Adipocyte (in vitro differentiated cells): Measurements from ENCODE around the gene SARM1.

ENCODE experiments used
- DNase-seq: peaks from one replicate; pipeline ENCODE4 v3.0.0-alpha.2; 2015; ENCODE audit warnings: low read depth
- H3K27me3 ChIP-seq: replicated peaks from 2 replicates; pipeline ENCODE4 v1.7.0; 2013; ENCODE audit warnings: mild to moderate bottlenecking, low read length, moderate library complexity; ENCODE audit not compliant: control insufficient read depth, insufficient read depth
- H3K36me3 ChIP-seq: 2 replicates; pipeline ENCODE4 v1.7.0; 2013; ENCODE audit warnings: low read length, mild to moderate bottlenecking, moderate library complexity; ENCODE audit not compliant: control insufficient read depth, insufficient read depth, severe bottlenecking
- H3K4me1 ChIP-seq: 2 replicates; pipeline ENCODE4 v1.7.0; 2013; ENCODE audit warnings: mild to moderate bottlenecking, low read length, moderate library complexity; ENCODE audit not compliant: control insufficient read depth, insufficient read depth
- H3K4me3 ChIP-seq: 2 replicates; pipeline ENCODE4 v1.7.0; 2013; ENCODE audit warnings: mild to moderate bottlenecking, low read length, moderate library complexity
- H3K9ac ChIP-seq: 2 replicates; pipeline ENCODE4 v1.7.0; 2013; ENCODE audit warnings: mild to moderate bottlenecking, low read length, moderate library complexity
- H3K9me3 ChIP-seq: 2 replicates; pipeline ENCODE4 v1.7.0; 2013; ENCODE audit warnings: mild to moderate bottlenecking, low read length, moderate library complexity; ENCODE audit not compliant: control insufficient read depth

SARM1 gene

GRCh38 chr17:28443901-28444638 is 72.6 kb downstream of the SARM1 start:
- H3K9me3 ChIP-seq = peaks cover 7% of the 10 kb centered on the region
- no peak overlapping the region for H3K4me3 ChIP-seq
- peaks cover 24% of the 10 kb centered on the region for H3K27me3 ChIP-seq
- H3K9ac ChIP-seq = no peak overlapping the region
- H3K36me3 ChIP-seq = no peaks in the 10 kb centered on the region
- H3K4me1 ChIP-seq = no peaks in the 10 kb centered on the region
- no peak for DNase-seq

- H3K4me3 ChIP-seq = no peak overlapping the region
- peaks cover 9% of the 10 kb centered on the region for H3K9me3 ChIP-seq
- no peak for DNase-seq
- no peaks in the 10 kb centered on the region for H3K4me1 ChIP-seq
- peaks cover 14% of the 10 kb centered on the region for H3K27me3 ChIP-seq
- H3K9ac ChIP-seq = no peak overlapping the region
- no peaks in the 10 kb centered on the region for H3K36me3 ChIP-seq
Measured at GRCh38 chr17:28446716-28447395, 75.4 kb downstream of the SARM1 start.

GRCh38 chr17:28447396-28447760 is 75.9 kb downstream of the SARM1 start:
- peaks cover 14% of the 10 kb centered on the region for H3K27me3 ChIP-seq
- no peaks in the 10 kb centered on the region for H3K36me3 ChIP-seq
- H3K9me3 ChIP-seq = peaks cover 9% of the 10 kb centered on the region
- no peak overlapping the region for H3K4me3 ChIP-seq
- H3K4me1 ChIP-seq = no peaks in the 10 kb centered on the region
- H3K9ac ChIP-seq = no peak overlapping the region
- DNase-seq = no peak

- no peak overlapping the region for H3K4me3 ChIP-seq
- no peak overlapping the region for H3K9ac ChIP-seq
- no peaks in the 10 kb centered on the region for H3K36me3 ChIP-seq
- no peaks in the 10 kb centered on the region for H3K4me1 ChIP-seq
- peaks cover 12% of the 10 kb centered on the region for H3K9me3 ChIP-seq
- H3K27me3 ChIP-seq = peaks cover 18% of the 10 kb centered on the region
- DNase-seq = no peak
Measured at GRCh38 chr17:28449859-28450258, 78.4 kb downstream of the SARM1 start.
